Left renal pelvis (tissue), 4 donors: ENCODE measurements around the gene NR1H3. TPM values are rescaled to one million over a fixed set of nuclear protein-coding genes. Genes with fewer than 3 reads are reported as not detected.
"Not testable (repeated sequence)": the region's sequence is repeated elsewhere in the genome, so short reads cannot be mapped to it uniquely, and the experiment has no call there.

Experiments used
- DNase-seq, 4 donors: peaks; one replicate each; pipeline ENCODE4 v3.0.0-alpha.2; 2013; ENCODE audit warnings: low read depth in 4 of 4, low spot score in 3 of 4
- polyA plus RNA-seq, 4 donors: library from polyadenylated mRNA; unstranded; fragments of 120-200 nt; gene quantifications; one replicate each; pipeline ENCODE4 v1.2.1, GENCODE V29; 2013; ENCODE audit not compliant: insufficient read length in 4 of 4

NR1H3 gene
- polyA plus RNA-seq, 4 donors, result 32.5 to 47.5 (median 36.5) TPM

GRCh38 chr11:47299078-47299477, 41.3 kb downstream of the NR1H3 start:
- DNase-seq, result no peak

GRCh38 chr11:47302853-47303252, 45.1 kb downstream of the NR1H3 start:
- DNase-seq, result no peak

- DNase-seq, result no peak
Observed at GRCh38 chr11:47305734-47306483, 48.1 kb downstream of the NR1H3 start.

- no peak for DNase-seq
Observed at GRCh38 chr11:47306484-47306844, 48.7 kb downstream of the NR1H3 start.

GRCh38 chr11:47308050-47308823, 50.4 kb downstream of the NR1H3 start:
- DNase-seq, result no peak

GRCh38 chr11:47314992-47315391, 57.2 kb downstream of the NR1H3 start:
- DNase-seq, result no peak

GRCh38 chr11:47316501-47316900, 58.7 kb downstream of the NR1H3 start:
- DNase-seq, result not testable (repeated sequence)

- DNase-seq, result no peak
Observed at GRCh38 chr11:47317064-47317828, 59.5 kb downstream of the NR1H3 start.

GRCh38 chr11:47318166-47318565, 60.4 kb downstream of the NR1H3 start:
- DNase-seq, result no peak

Other genes starting within 250 kb of the NR1H3 start
- 10 to 100 TPM; 57.2 to 90.1 (median 79.6) TPM for gene ARFGAP2, start 81.1 kb upstream of the NR1H3 start, polyA plus RNA-seq
- gene PACSIN3, start 71.6 kb upstream of the NR1H3 start, polyA plus RNA-seq, result 10 to 100 TPM; 22.5 to 45.2 (median 29.9) TPM
- 10 to 100 TPM; 17.1 to 29.2 (median 20.5) TPM for gene DDB2, start 43.0 kb upstream of the NR1H3 start, polyA plus RNA-seq
- gene ACP2, start 9.2 kb upstream of the NR1H3 start, polyA plus RNA-seq, result 10 to 100 TPM; 42.4 to 60.6 (median 45.9) TPM
- 10 to 100 TPM; 36.9 to 53.8 (median 39.4) TPM for gene MADD, start 12.1 kb downstream of the NR1H3 start, polyA plus RNA-seq
- under 1 TPM in 3 of 4 donors, not detected in 1; 0.03 to 0.14 (median 0.07) TPM for gene MYBPC3, start 94.7 kb downstream of the NR1H3 start, polyA plus RNA-seq
- gene SPI1, start 120.6 kb downstream of the NR1H3 start, polyA plus RNA-seq, result 1 to 10 TPM; 3.4 to 7.8 (median 4.4) TPM
- 10 to 100 TPM; 42.6 to 72.0 (median 45.5) TPM for gene SLC39A13, start 150.6 kb downstream of the NR1H3 start, polyA plus RNA-seq
- 100 to 1,000 TPM; 108 to 161 (median 148) TPM for gene PSMC3, start 168.4 kb downstream of the NR1H3 start, polyA plus RNA-seq
- gene RAPSN, start 191.1 kb downstream of the NR1H3 start, polyA plus RNA-seq, result under 1 TPM in 2 of 4 donors, not detected in 2; 0.17 to 0.26 TPM